ENCODE results near the gene OPCML. TPM values are rescaled to one million over a fixed set of nuclear protein-coding genes. Genes with fewer than 3 reads are reported as not detected.

Gene OPCML
- total RNA-seq, 1 experiment from 2014 or later = 0.94 TPM

GRCh38 chr11:132782102-132782501 lies 750.2 kb downstream of the OPCML start:
- Histone ChIP-seq H3K9me3 (ENCODE audit: control insufficient read depth, low read depth, low read length) (no peaks in the 10 kb centered on the region), H3K27ac (ENCODE audit: insufficient read length, low read depth, low read length) (no peak overlapping the region), H3K56ac (ENCODE audit: insufficient read length, low read depth, low read length) (no peak overlapping the region), H2BK20ac (ENCODE audit: low read depth, low read length, poor library complexity, severe bottlenecking) (no peak overlapping the region), H3K4me1 (ENCODE audit: insufficient read depth, low read length) (peaks cover 5% of the 10 kb centered on the region; the same call in 1 of the 2 replicates), H3K4ac (ENCODE audit: low read depth, low read length) (no peak overlapping the region), H2AFZ (ENCODE audit: low read length) (no peak overlapping the region), H3K23ac (ENCODE audit: insufficient read length, low read depth, low read length) (no peak overlapping the region), H4K20me1 (ENCODE audit: control insufficient read depth, insufficient read depth, insufficient read length) (no peaks in the 10 kb centered on the region), H3K14ac (ENCODE audit: insufficient read depth, low read length) (no peak overlapping the region), H3K23me2 (ENCODE audit: insufficient read length, low read depth, low read length, poor library complexity, severe bottlenecking) (no peaks in the 10 kb centered on the region), H3K9ac (ENCODE audit: extremely low read depth, insufficient read length, low read length) (no peak overlapping the region), H2BK12ac (ENCODE audit: insufficient read length, low read depth, low read length) (no peak overlapping the region), H4K8ac (replicated peaks; ENCODE audit: insufficient read length, low read depth, low read length) (no peak overlapping the region), H3K27me3 (ENCODE audit: insufficient read depth, low read length) (no peaks in the 10 kb centered on the region), H3K79me1 (ENCODE audit: insufficient read depth, low read depth, low read length, poor library complexity, severe bottlenecking) (no peaks in the 10 kb centered on the region), H2BK15ac (ENCODE audit: low read depth, low read length) (no peak overlapping the region), H3K79me2 (ENCODE audit: insufficient read depth, low read length) (no peaks in the 10 kb centered on the region), H3K18ac (ENCODE audit: insufficient read length, low read depth, low read length) (no peak overlapping the region), H2BK120ac (ENCODE audit: low read depth, low read length, poor library complexity, severe bottlenecking) (no peak overlapping the region), H3K4me2 (ENCODE audit: insufficient read depth, insufficient read length, low read length) (no peak overlapping the region), H4K5ac (ENCODE audit: insufficient read length, low read depth, low read length) (no peak overlapping the region), H3T11ph (ENCODE audit: low read length) (no peak overlapping the region), H4K91ac (ENCODE audit: insufficient read length, low read depth, low read length) (no peak overlapping the region), H2AK5ac (ENCODE audit: insufficient read length, low read length) (no peak overlapping the region), H2BK5ac (ENCODE audit: insufficient read length, low read length) (no peak overlapping the region)
- Mint-ChIP-seq H3K9me3 (no peaks in the 10 kb centered on the region), H3K27me3 (ENCODE audit: low read depth) (no peaks in the 10 kb centered on the region; the same call in 1 of the 2 replicates), H3K36me3 (ENCODE audit: insufficient read depth in 1 of 3, low read depth in 3 of 3) (no peaks in the 10 kb centered on the region; a peak in 1 of 7 replicates), H3K27ac (no peak overlapping the region), H3K4me1 (peaks cover 33 to 59% of the 10 kb centered on the region in 2 experiments), H3K4me3 (no peak overlapping the region)
- DNase-seq = no peak
- WGBS (ENCODE audit: extremely low coverage, insufficient read length, low lambda C conversion rate) = no CpG with 5 or more reads among the region's 6 CpGs
- no peak for TF ChIP-seq CTCF (conservative IDR thresholded peaks at IDR 0.05)

All from H9 (cell line).